Liver (tissue), 9 donors: Measurements from ENCODE around the gene NAIF1. TPM values are rescaled to one million over a fixed set of nuclear protein-coding genes. Genes with fewer than 3 reads are reported as not detected.
A peak's percentile ranks its signal among the peaks of the same experiment; 100 is the strongest.

Experiments used
- DNase-seq: peaks from one replicate; pipeline ENCODE4 v3.0.0-alpha.2; 2017; ENCODE audit warnings: low spot score
- H3K27ac ChIP-seq, 2 donors: one replicate each; pipeline ENCODE4 v1.7.0; 2013; ENCODE audit warnings: inconsistent platforms in 2 of 2, low read length in 2 of 2, control low read depth in 1 of 2, low read depth in 1 of 2, mild to moderate bottlenecking in 1 of 2
- H3K27me3 ChIP-seq, 4 donors: one replicate each; pipeline versions ENCODE4 v1.6.1 to v1.7.0; 2013; ENCODE audit warnings: low read length in 3 of 4, inconsistent platforms in 1 of 4, mild to moderate bottlenecking in 1 of 4, moderate library complexity in 1 of 4; ENCODE audit not compliant: control insufficient read depth in 4 of 4, insufficient read depth in 4 of 4
- H3K36me3 ChIP-seq, 4 donors: one replicate each; pipeline versions ENCODE4 v1.6.1 to v1.7.0; 2013; ENCODE audit warnings: low read length in 3 of 4, mild to moderate bottlenecking in 3 of 4, low read depth in 1 of 4, moderate library complexity in 1 of 4; ENCODE audit not compliant: control insufficient read depth in 4 of 4, insufficient read depth in 3 of 4
- H3K4me1 ChIP-seq, 4 donors: one replicate each; pipeline versions ENCODE4 v1.6.1 to v1.7.0; 2013; ENCODE audit warnings: low read length in 3 of 4, mild to moderate bottlenecking in 3 of 4, moderate library complexity in 1 of 4; ENCODE audit not compliant: control insufficient read depth in 4 of 4, insufficient read depth in 4 of 4
- H3K4me3 ChIP-seq, 3 donors: one replicate each; pipeline versions ENCODE4 v1.6.1 to v1.7.0; 2013; ENCODE audit warnings: low read length in 3 of 3, control low read depth in 1 of 3, low read depth in 1 of 3, mild to moderate bottlenecking in 1 of 3
- H3K9ac ChIP-seq, 2 donors: one replicate each; pipeline ENCODE4 v1.7.0; 2013; ENCODE audit warnings: low read length in 2 of 2, mild to moderate bottlenecking in 2 of 2, moderate library complexity in 2 of 2, control low read depth in 1 of 2, low read depth in 1 of 2
- H3K9me3 ChIP-seq, 4 donors: one replicate each; pipeline versions ENCODE4 v1.6.1 to v1.7.0; 2013; ENCODE audit warnings: low read length in 3 of 4; ENCODE audit not compliant: control insufficient read depth in 4 of 4
- ATF3 ChIP-seq: IDR thresholded peaks from 2 replicates; pipeline ENCODE4 v1.6.1; 2016; ENCODE audit warnings: antibody characterized with exemption
- CTCF ChIP-seq: fragments of 150-350 bp; IDR thresholded peaks from 2 replicates; pipeline ENCODE4 v1.5.1; 2017; ENCODE audit warnings: improper control_type of control experiment, low read depth, low read length; ENCODE audit not compliant: missing input control
- EGR1 ChIP-seq, 2 donors: IDR thresholded peaks; 2 replicates each; pipeline ENCODE4 v1.6.1; 2016 to 2018; ENCODE audit warnings: antibody characterized with exemption in 2 of 2, low read depth in 2 of 2
- FOXA2 ChIP-seq: IDR thresholded peaks from 2 replicates; pipeline ENCODE4 v1.6.1; 2016; ENCODE audit warnings: antibody characterized with exemption
- GABPA ChIP-seq, 2 donors: IDR thresholded peaks in 1 of 2; conservative IDR thresholded peaks in 1 of 2; 2 replicates each; pipeline ENCODE4 v1.6.1; 2016; ENCODE audit warnings: antibody characterized with exemption in 2 of 2, mild to moderate bottlenecking in 1 of 2, moderate library complexity in 1 of 2
- HNF4A ChIP-seq, 2 donors: conservative IDR thresholded peaks; 2 replicates each; pipeline ENCODE4 v1.6.1; 2016; ENCODE audit warnings: antibody characterized with exemption in 2 of 2, mild to moderate bottlenecking in 2 of 2
- HNF4G ChIP-seq: IDR thresholded peaks from 2 replicates; pipeline ENCODE4 v1.6.1; 2016; ENCODE audit warnings: antibody characterized with exemption
- JUND ChIP-seq, 2 donors: IDR thresholded peaks; 2 replicates each; pipeline ENCODE4 v1.6.1; 2016; ENCODE audit warnings: antibody characterized with exemption in 2 of 2
- MAX ChIP-seq: IDR thresholded peaks from 2 replicates; pipeline ENCODE4 v1.6.1; 2016; ENCODE audit warnings: antibody characterized with exemption
- NR2F2 ChIP-seq: IDR thresholded peaks from 2 replicates; pipeline ENCODE4 v1.6.1; 2016; ENCODE audit warnings: antibody characterized with exemption
- RAD21 ChIP-seq, 2 donors: IDR thresholded peaks; 2 replicates each; pipeline ENCODE4 v1.6.1; 2016; ENCODE audit warnings: antibody characterized with exemption in 2 of 2, mild to moderate bottlenecking in 2 of 2
- REST ChIP-seq: IDR thresholded peaks from 2 replicates; pipeline ENCODE4 v1.6.1; 2016; ENCODE audit warnings: antibody characterized with exemption, mild to moderate bottlenecking
- RXRA ChIP-seq, 2 donors: IDR thresholded peaks; 2 replicates each; pipeline ENCODE4 v1.6.1; 2017 to 2018; ENCODE audit warnings: antibody characterized with exemption in 2 of 2, mild to moderate bottlenecking in 1 of 2
- SP1 ChIP-seq: IDR thresholded peaks from 2 replicates; pipeline ENCODE4 v1.6.1; 2018; ENCODE audit warnings: antibody characterized with exemption, mild to moderate bottlenecking
- TAF1 ChIP-seq: conservative IDR thresholded peaks from 2 replicates; pipeline ENCODE4 v1.6.1; 2016; ENCODE audit warnings: antibody characterized with exemption, mild to moderate bottlenecking
- YY1 ChIP-seq: IDR thresholded peaks from 2 replicates; pipeline ENCODE4 v1.6.1; 2016; ENCODE audit warnings: antibody characterized with exemption, mild to moderate bottlenecking
- ZBTB33 ChIP-seq: IDR thresholded peaks from 2 replicates; pipeline ENCODE4 v1.6.1; 2016; ENCODE audit warnings: antibody characterized with exemption
- WGBS: extraction: QIAGEN DNeasy Blood & Tissue Kit; methylation state at CpG from one replicate; pipeline ENCODE4 v1.1.7; 2013; 5-methylcytosine and 5-hydroxymethylcytosine counted together
- polyA plus RNA-seq, 2 donors: library from polyadenylated mRNA; stranded (reverse) in 1 of 2; unstranded in 1 of 2; fragments of 200-250 nt in 1 of 2; fragments of >200 nt in 1 of 2; fragmentation: Nextera tagmentation in 1 of 2; extraction: Ambion mirVana in 1 of 2; gene quantifications; one replicate each; pipeline versions ENCODE4 v1.2.1 to v1.2.3, GENCODE V29; 2013 to 2015
- total RNA-seq, 2 donors: library from RNA; depleted of rRNA; stranded (reverse); fragments of >200 nt; gene quantifications; one replicate each; pipeline ENCODE4 v1.2.3, GENCODE V29; 2014
- donor health status: healthy.
- donor health status: healthy.
- donor health status: healthy.
- donor health status: healthy.
- donor health status: healthy.

The NAIF1 gene
- total and polyA plus RNA-seq, 4 donors = 2.5 to 6.5 (median 4.7) TPM

- TF ChIP-seq REST = peak; percentile 71
- TF ChIP-seq GABPA (IDR thresholded peaks at IDR 0.05 in 1 of 2, conservative IDR thresholded peaks at IDR 0.05 in 1 of 2) = no peak
- peak; percentile 48 to 50 for TF ChIP-seq HNF4A (conservative IDR thresholded peaks at IDR 0.05)
Observed at GRCh38 chr9:128101231-128101661, 34.1 kb upstream of the NAIF1 start (continued).

- Histone ChIP-seq H3K27ac (peak overlapping the region; percentile 91 to 94), H3K9me3 (no peaks in the 10 kb centered on the region), H3K4me1 (peaks cover 14 to 66% (median 52%) of the 10 kb centered on the region in 4 donors), H3K4me3 (peak overlapping the region; percentile 56 to 93 (median 82)), H3K9ac (peak overlapping the region; percentile 98 to 99), H3K27me3 (no peaks in the 10 kb centered on the region), H3K36me3 (peaks cover 3 to 14% (median 3%) of the 10 kb centered on the region in 4 donors)
- TF ChIP-seq HNF4A (conservative IDR thresholded peaks at IDR 0.05) (no peak), GABPA (IDR thresholded peaks at IDR 0.05 in 1 of 2, conservative IDR thresholded peaks at IDR 0.05 in 1 of 2) (no peak), SP1 (no peak), TAF1 (no peak), ATF3 (no peak), RAD21 (IDR thresholded peaks at IDR 0.05) (no peak), REST (no peak), EGR1 (IDR thresholded peaks at IDR 0.05; ENCODE audit: low read depth in 2 of 2) (no peak), YY1 (no peak), NR2F2 (no peak), RXRA (IDR thresholded peaks at IDR 0.05) (no peak), JUND (IDR thresholded peaks at IDR 0.05) (no peak), ZBTB33 (no peak), CTCF (no peak), HNF4G (no peak), MAX (no peak), FOXA2 (no peak)
- WGBS = 47% methylated on average over 10 of the region's 10 CpGs
- DNase-seq = no peak
Observed at GRCh38 chr9:128100581-128100980, 33.5 kb upstream of the NAIF1 start.
